KOPT-K1 (cell line): ENCODE results near the gene CLCN3.
"Not testable (repeated sequence)": the region's sequence is repeated elsewhere in the genome, so short reads cannot be mapped to it uniquely, and the experiment has no call there.

Experiments
- H3K27ac ChIP-seq: fragments of 200-600 bp; sonication (generic); 2 replicates; pipeline ENCODE4 v1.5.1; 2016; ENCODE audit warnings: antibody characterized with exemption, mild to moderate bottlenecking, low read depth, low read length; ENCODE audit not compliant: poor library complexity, severe bottlenecking
- H3K36me3 ChIP-seq: fragments of 200-600 bp; sonication (generic); 2 replicates; pipeline ENCODE4 v1.5.1; 2017; ENCODE audit warnings: antibody characterized with exemption, mild to moderate bottlenecking, low read length, moderate library complexity; ENCODE audit not compliant: insufficient read depth
- H3K9me3 ChIP-seq: fragments of 200-600 bp; sonication (generic); 2 replicates; pipeline ENCODE4 v1.5.1; 2017; ENCODE audit warnings: antibody characterized with exemption, low read length, mild to moderate bottlenecking; ENCODE audit not compliant: insufficient read depth, poor library complexity, severe bottlenecking

The CLCN3 gene

DNA sequence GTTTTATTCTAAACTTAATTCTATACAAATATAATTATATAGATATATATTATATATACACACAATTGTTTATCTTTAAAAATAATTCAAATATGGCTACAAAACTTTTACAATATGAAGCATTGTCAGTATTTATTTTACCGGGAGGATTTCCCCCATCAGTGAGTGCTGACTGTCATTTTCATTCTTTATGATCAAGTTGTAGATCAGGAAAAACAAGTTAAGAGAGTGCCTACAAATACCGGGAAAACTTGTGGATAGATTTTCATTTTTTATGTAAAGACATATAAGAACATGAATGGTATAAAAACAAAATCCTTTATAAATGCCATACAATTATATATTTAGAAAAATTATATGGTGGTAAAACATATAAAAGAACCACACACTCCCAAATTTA, 37.8 kb downstream of the CLCN3 start:
- Histone ChIP-seq H3K36me3 (no peaks in the 10 kb centered on the region), H3K27ac (no peak overlapping the region), H3K9me3 (no peaks in the 10 kb centered on the region)

DNA sequence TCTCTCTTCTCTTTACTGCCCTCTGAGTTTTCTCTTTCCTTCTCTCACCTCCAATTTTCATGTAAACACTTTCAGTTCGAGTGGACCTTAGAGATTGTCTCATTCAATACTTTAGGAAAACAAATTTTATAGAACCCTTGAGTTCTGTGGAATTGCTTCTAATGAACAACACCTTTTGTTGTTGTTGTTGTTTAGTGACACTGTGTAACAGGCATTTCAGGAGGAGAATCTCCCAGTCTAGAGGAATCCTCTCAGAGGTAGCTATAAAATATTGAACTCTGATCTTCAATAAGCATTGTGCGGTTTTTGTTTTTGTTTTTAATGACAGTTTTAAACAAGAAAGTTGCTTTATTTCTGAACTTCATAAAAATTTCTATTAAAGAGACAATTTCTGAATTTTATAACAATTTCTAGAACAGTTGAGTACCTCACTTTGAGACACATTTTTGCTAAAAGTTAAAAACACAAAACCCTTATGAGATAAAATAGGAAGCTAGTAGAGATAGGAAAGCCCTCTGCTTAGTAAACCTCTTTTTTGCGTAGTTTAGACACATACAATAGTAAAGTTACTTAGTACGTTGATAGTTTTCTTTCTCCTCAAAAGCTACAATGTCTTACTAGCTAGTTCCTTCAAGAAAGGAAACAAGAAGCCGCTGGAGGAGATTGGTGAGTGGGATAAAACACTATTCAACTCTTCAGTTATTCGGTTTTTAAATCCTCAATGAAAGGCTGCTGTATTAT, 38.8 kb downstream of the CLCN3 start:
- H3K36me3 ChIP-seq: peaks cover 4% of the 10 kb centered on the region
- no peaks in the 10 kb centered on the region for H3K9me3 ChIP-seq
- H3K27ac ChIP-seq: peak overlapping the region; percentile 70

DNA sequence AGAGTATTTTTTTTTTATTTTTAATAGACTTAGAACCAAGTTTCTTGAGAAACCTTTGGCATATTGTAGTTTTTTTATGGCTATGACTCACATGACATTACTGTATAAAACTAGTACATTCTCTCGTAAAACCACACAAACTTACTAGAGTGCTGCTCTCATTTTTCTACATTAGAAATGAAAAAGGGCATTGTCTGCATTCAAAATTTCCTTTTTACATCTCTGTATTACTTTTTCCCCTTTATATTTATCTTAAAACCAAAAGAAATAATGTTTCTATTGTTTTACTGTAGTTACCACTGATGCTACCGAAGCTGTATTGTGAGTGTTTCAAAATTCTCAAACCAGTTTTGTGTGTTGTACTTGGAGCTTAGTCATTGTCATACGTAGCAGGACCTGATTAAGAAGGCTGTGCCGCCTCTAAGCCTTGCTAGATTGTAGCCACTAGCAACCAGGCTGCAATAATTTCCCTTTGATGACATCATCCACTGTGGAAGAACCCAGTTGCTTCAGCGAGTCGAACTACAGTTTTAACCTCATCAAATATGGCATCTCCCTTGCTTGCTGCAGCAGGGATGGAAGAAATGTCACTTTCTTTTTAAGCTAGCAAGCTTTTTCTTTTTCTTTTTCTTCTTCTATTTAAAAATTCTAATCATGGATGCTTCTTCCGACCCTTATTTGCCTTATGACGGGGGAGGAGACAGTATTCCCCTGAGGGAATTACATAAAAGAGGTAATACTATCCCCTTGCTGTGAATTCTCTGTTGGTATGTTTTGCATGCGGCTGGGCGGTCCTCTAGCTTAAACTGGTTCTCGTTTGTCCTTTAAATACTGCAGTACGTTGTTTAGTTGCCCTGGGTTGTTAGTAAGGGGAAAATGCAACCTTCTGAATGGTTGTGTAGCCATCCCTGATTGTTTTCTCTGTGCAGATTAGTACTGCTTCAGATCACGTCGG, 39.6 kb downstream of the CLCN3 start:
- Histone ChIP-seq H3K27ac (peak overlapping the region; percentile 70), H3K9me3 (no peaks in the 10 kb centered on the region), H3K36me3 (peaks cover 4% of the 10 kb centered on the region)

DNA sequence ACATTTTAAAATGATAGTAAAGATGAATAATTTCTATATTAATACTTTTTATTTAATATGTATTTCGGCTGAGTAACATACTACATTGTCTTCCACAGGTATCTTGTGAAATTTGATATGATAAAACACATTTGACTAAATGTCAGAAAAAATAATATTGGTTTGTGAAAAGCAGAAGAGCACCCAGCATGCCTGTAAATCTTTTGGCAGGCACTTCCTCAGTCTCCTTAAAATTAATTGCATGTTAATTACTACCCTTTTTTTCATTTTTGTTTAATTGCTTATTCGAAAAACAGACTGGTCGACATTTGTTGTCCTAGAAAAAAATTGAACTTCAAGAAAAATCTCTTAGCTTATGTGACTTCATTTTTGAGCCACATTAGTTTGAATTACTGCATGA, 40.6 kb downstream of the CLCN3 start:
- Histone ChIP-seq H3K9me3 (no peaks in the 10 kb centered on the region), H3K27ac (peak overlapping the region; percentile 70), H3K36me3 (peaks cover 4% of the 10 kb centered on the region)

DNA sequence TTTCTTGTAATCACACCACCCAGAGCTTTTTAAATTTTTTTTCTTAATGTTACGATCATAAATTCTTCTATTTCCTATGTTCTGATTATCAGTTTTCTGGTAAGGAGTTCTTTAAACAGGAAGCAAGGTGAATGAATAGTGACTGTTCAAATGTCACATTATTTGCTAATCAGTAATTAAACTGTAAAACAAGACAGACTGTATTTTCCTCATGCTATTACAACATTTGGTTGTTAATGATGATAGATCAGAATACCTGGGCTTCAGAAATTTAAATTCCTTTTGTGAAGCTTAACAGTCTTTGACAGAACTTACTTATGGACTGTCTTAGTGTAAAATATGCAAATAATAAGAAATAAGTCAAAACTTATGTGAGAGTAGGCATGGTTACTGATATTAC, 41.4 kb downstream of the CLCN3 start:
- Histone ChIP-seq H3K27ac (no peak overlapping the region), H3K9me3 (peaks cover 5% of the 10 kb centered on the region), H3K36me3 (peaks cover 11% of the 10 kb centered on the region)

DNA sequence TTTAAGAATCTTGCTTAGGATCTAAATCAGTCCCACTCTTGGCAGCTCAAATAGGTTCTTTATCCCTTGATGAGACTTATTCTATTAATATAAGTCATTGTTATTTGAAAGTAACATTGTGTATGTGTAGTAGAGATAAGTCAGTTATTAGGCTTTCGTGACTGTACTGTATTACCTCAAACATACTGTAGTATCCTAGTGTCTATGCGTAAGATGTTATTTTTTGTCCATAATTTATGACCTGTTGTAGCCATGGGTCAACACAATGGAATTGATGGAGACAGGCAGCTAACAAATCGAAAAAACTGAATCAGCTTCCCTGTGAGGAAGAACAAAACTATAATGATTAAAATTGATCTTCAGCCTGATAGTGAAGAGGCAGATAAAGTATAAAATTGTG, 41.8 kb downstream of the CLCN3 start:
- Histone ChIP-seq H3K27ac (no peak overlapping the region), H3K9me3 (peaks cover 9% of the 10 kb centered on the region), H3K36me3 (peaks cover 11% of the 10 kb centered on the region)

DNA sequence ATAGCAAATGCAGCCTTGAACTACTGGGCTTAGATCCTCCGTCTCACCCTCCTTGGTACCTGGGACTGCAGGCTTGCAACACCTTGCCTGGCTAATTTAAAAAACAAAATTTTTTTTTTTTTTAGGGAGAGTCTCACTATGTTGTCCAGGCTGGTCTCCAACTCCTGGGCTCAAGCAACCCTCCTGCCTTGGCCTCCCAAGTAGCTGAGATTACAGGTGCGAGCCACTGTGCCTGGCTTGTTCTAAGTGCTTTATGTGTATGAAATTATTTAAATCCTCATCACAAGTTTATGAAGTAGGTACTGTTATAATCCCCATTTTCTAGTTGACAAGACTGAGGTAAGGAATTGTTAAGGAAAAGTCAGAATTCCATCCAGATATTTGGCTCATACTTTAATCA, 43.0 kb downstream of the CLCN3 start:
- Histone ChIP-seq H3K9me3 (peaks cover 17% of the 10 kb centered on the region), H3K36me3 (peaks cover 23% of the 10 kb centered on the region), H3K27ac (no peak overlapping the region)

DNA sequence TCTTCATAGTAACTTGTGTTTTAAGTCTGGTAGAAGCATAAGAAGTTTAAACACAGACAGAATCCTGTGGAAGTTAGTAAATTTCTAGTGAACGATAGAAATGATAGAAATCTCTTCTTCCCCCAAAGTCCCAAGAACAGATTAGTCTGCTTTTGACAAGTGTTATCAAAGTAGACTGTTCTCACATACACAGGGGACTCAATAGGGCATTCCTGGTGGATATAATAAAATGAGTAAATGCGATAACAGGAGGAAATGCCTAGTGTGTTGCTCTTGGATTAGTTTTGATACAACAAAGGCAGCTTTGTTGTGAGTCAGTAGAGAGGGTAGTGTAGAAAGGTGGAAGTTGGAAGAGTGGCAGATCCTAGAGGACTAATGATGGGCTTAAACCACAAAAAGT, 43.5 kb downstream of the CLCN3 start:
- Histone ChIP-seq H3K36me3 (peaks cover 25% of the 10 kb centered on the region), H3K27ac (no peak overlapping the region)

DNA sequence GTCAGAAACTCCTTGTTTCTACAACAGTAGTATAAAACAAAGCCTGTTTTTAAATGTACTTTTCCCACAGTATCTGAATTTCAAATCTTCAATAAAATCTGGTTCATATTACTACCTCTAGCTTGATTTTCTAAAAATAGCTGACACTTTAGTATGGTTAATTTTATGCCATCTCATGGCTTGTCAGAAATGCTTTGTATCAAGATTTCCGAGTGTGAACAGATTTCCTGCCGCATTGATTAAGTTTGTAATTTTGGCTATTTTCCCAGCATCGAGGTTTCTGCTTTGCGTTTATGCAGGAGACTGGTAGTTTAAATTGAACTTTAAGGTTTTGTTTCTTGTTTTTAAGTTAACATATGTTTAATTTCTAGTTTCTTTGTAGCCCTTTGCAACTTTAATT, 44.2 kb downstream of the CLCN3 start:
- peak overlapping the region; percentile 19 for H3K27ac ChIP-seq
- peaks cover 17% of the 10 kb centered on the region for H3K9me3 ChIP-seq
- H3K36me3 ChIP-seq: peaks cover 25% of the 10 kb centered on the region

More for the DNA sequence above, 43.5 kb downstream of the CLCN3 start:
- peaks cover 17% of the 10 kb centered on the region for H3K9me3 ChIP-seq

DNA sequence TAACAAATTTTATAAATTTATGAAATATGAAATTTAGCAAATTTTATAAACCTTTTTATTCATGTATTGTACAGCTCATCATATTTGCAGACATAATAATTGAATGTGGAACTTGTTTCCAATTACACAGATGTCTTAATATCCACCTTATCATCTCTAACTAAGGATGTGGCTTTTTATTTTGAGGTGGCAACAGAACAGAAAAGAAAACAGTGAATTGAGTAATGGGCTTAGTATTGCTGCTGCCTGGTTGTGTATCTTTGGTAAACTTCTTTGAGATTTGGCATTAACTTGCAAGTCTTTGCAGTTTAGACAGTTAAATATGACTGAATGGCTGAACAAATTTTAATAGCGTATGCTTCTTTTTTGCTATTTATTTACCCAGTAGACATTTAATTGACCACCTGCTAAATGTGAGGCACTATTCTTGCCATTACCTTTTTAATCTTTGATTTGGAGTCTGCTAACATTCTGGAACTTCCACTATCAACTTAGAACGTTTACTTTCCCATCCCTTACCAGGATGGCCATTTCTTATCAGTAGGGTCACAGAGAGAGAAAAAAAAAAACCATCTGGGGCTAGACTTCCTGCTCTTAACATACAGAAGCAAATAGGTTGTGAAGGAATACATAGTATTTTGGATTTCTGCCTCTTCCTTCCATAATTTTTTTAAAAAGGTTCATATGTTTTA, 44.8 kb downstream of the CLCN3 start:
- Histone ChIP-seq H3K36me3 (peaks cover 25% of the 10 kb centered on the region), H3K9me3 (peaks cover 17% of the 10 kb centered on the region), H3K27ac (peak overlapping the region; percentile 46)

DNA sequence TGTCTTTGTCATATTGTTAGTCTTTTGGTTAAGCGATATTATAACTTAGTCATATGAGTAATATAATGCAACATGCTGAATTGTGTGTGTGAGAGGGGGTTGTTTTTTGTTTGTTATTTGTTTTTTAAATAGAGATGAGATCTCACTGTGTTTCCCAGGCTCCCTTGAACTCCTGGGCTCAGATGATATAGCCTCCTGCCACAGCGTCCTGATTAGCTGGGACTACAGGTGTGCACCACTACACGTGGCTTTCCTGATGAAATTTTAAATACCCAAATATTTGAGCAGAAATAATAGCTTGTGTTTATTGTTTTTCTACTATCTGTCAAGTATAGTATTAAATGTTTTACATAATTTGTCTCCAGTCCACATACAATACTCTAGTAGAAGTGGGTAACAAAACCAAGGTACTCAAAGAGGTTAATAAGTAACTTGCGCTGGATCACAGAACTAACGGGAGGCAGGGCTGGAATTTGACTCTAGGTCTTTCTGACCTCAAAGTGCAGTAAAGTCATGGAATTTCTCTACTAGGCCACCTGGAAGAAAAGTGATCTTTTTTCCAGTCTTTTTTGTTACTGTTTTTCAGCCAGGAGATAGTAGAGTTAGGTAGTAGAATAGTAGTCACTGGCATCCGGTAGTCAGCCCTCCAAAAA, 47.8 kb downstream of the CLCN3 start:
- Histone ChIP-seq H3K36me3 (peaks cover 25% of the 10 kb centered on the region), H3K9me3 (peaks cover 17% of the 10 kb centered on the region), H3K27ac (no peak overlapping the region)

DNA sequence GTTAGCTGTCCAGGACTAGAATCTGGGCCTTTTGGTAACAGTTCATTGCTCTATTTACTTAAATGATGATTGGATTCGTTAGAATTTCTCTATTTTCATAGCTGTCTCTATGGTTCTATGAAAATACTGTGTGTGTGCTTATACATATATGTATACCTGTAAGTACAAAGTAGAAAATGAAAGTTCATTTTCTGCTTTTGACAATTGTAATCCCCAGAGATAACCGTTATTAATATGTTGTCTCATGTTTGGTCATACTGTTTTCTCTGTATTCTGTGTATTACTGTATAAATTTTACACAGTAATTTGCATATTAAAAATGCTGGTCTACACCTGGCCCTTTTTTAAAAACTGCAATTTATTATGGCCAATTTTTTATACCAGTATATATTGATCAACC, 55.4 kb downstream of the CLCN3 start:
- no peak overlapping the region for H3K27ac ChIP-seq
- peaks cover 13% of the 10 kb centered on the region for H3K36me3 ChIP-seq
- no peaks in the 10 kb centered on the region for H3K9me3 ChIP-seq

DNA sequence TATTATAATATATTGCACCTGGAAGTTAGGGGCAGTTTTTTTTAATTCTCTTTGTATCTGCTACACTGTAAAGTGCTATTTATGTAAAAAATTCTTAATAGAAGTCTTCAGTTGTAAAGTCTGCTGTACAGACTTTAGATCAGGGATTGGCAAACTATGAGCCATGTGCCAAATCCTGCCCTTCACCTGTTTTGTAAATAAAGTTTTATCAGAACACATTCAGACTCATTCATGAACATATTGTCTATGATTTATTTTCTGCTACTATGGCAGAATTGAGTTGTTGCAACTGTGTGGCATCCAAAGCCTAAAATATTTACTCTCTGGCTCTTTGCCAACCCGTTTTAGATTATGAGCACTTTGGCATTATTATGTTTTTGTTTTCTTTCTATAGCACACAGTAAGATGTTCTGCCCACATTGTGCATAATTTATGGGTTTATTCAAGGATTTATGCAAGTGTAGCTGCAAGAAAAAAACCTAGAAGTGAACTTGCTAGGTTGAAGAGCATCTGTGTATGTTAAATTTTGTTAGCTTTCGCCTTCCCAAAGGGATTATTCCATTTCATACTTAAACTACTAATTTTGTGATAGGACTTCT, 56.9 kb downstream of the CLCN3 start:
- peaks cover 26% of the 10 kb centered on the region for H3K36me3 ChIP-seq
- no peaks in the 10 kb centered on the region for H3K9me3 ChIP-seq
- no peak overlapping the region for H3K27ac ChIP-seq

DNA sequence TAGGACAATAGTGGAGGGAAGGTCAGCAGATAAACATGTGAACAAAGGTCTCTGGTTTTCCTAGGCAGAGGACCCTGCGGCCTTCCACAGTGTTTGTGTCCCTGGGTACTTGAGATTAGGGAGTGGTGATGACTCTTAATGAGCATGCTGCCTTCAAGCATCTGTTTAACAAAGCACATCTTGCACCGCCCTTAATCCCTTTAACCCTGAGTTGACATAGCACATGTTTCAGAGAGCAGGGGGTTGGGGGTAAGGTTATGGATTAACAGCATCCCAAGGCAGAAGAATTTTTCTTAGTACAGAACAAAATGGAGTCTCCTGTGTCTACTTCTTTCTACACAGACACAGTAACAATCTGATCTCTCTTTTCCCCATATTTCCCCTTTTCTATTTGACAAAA, 58.1 kb downstream of the CLCN3 start:
- not testable (repeated sequence) for H3K9me3 ChIP-seq, H3K27ac ChIP-seq
- H3K36me3 ChIP-seq: peaks cover 38% of the 10 kb centered on the region
